GM21737 (cell line): ENCODE data around the gene COL9A2.

ENCODE experiments used
- ATAC-seq: cut with Tn5 transposase; IDR thresholded peaks from one replicate; pipeline ENCODE4 v1.9.1; 2021; ENCODE audit warnings: mild to moderate bottlenecking, moderate library complexity; ENCODE audit not compliant: unreplicated experiment

Gene COL9A2

GRCh38 chr1:40265919-40266318 is 51.2 kb downstream of the COL9A2 start:
- no peak for ATAC-seq

- no peak for ATAC-seq
Measured at GRCh38 chr1:40265298-40265697, 51.8 kb downstream of the COL9A2 start.

- ATAC-seq, result no peak
Measured at GRCh38 chr1:40264354-40264781, 52.7 kb downstream of the COL9A2 start.

GRCh38 chr1:40258445-40258769 is 58.7 kb downstream of the COL9A2 start:
- peak; percentile 4 for ATAC-seq

GRCh38 chr1:40257688-40258444 is 59.2 kb downstream of the COL9A2 start, which contains the start of gene ZMPSTE24:
TSS of gene ZMPSTE24 (plus strand) at chr1:40258236. CDS start at chr1:40258272, 36 bp downstream.
- peak; percentile 90 for ATAC-seq

GRCh38 chr1:40257313-40257687 is 59.8 kb downstream of the COL9A2 start:
- ATAC-seq, result peak; percentile 12

GRCh38 chr1:40256401-40257084 is 60.5 kb downstream of the COL9A2 start:
- ATAC-seq, result no peak

GRCh38 chr1:40255231-40255630 is 61.9 kb downstream of the COL9A2 start:
- ATAC-seq, result no peak

- ATAC-seq, result no peak
Measured at GRCh38 chr1:40252601-40253000, 64.5 kb downstream of the COL9A2 start.

GRCh38 chr1:40251456-40251855 is 65.6 kb downstream of the COL9A2 start:
- no peak for ATAC-seq
